GM18951 (cell line): ENCODE data around the gene POLR2L.
A peak's percentile ranks its signal among the peaks of the same experiment; 100 is the strongest.

Experiments used
- POLR2A ChIP-seq: IDR thresholded peaks from 4 replicates; pipeline ENCODE4 v1.6.1; 2011; ENCODE audit warnings: mild to moderate bottlenecking; ENCODE audit not compliant: insufficient read length, insufficient read depth; ENCODE audit errors: extremely low read depth
- in situ Hi-C: fragments of 300-500 bp; cut with MboI; formaldehyde crosslinking; loops from one replicate; pipeline ENCODE4 v1.12.0; 2022; ENCODE audit warnings: low sequenced_read_pairs, mixed read lengths, inconsistent platforms; ENCODE audit not compliant: unreplicated experiment

POLR2L gene

GRCh38 chr11:837189-837989 lies 4.9 kb downstream of the POLR2L start:
- no peak for TF ChIP-seq POLR2A
- in situ Hi-C loops: no loop called here

- no peak for TF ChIP-seq POLR2A
- in situ Hi-C loops: no loop called here
These were observed 5.6 kb downstream of the POLR2L start for GRCh38 chr11:836700-837099.

GRCh38 chr11:836274-836673 lies 6.1 kb downstream of the POLR2L start:
- no peak for TF ChIP-seq POLR2A
- in situ Hi-C loops: no loop called here

GRCh38 chr11:834371-835316 lies 7.7 kb downstream of the POLR2L start:
- no peak for TF ChIP-seq POLR2A
- in situ Hi-C loops: no loop called here

- no peak for TF ChIP-seq POLR2A
- in situ Hi-C loops: no loop called here
These were observed 8.4 kb downstream of the POLR2L start for GRCh38 chr11:833849-834311.

GRCh38 chr11:833114-833791 lies 9.1 kb downstream of the POLR2L start:
- TF ChIP-seq POLR2A: no peak
- in situ Hi-C loops: no loop called here

- peak; percentile 35 for TF ChIP-seq POLR2A
- in situ Hi-C loops: no loop called here
These were observed 9.7 kb downstream of the POLR2L start, which contains the start of gene CD151 for GRCh38 chr11:832529-833113. CD151 (plus strand) TSS chr11:832952; CDS start chr11:836070, 3,118 bp downstream.

GRCh38 chr11:831961-832528 lies 10.3 kb downstream of the POLR2L start:
- TF ChIP-seq POLR2A: no peak
- in situ Hi-C loops: no loop called here

- in situ Hi-C loops: no loop called here
- no peak for TF ChIP-seq POLR2A
These were observed 11.0 kb downstream of the POLR2L start for GRCh38 chr11:831118-831864.

- in situ Hi-C loops: no loop called here
- TF ChIP-seq POLR2A: no peak
These were observed 11.8 kb downstream of the POLR2L start for GRCh38 chr11:830295-831117.

- in situ Hi-C loops: no loop called here
- peak; percentile 20 for TF ChIP-seq POLR2A
These were observed 12.5 kb downstream of the POLR2L start for GRCh38 chr11:829847-830294.
